NB4 (cell line): ENCODE data around the gene ENDOV.

ENCODE experiments used
- CTCF ChIP-seq: IDR thresholded peaks from one replicate; pipeline ENCODE4 v1.5.1; 2012; ENCODE audit warnings: low read depth, low read length
- MAX ChIP-seq: IDR thresholded peaks from 2 replicates; pipeline ENCODE4 v1.6.1; 2011; ENCODE audit warnings: low read depth, low read length
- MYC ChIP-seq: IDR thresholded peaks from 2 replicates; pipeline ENCODE4 v1.6.1; 2011; ENCODE audit warnings: low read depth, low read length
- POLR2A ChIP-seq: IDR thresholded peaks from 2 replicates; pipeline ENCODE4 v1.6.1; 2011; ENCODE audit warnings: mild to moderate bottlenecking; ENCODE audit not compliant: insufficient read length; ENCODE audit errors: extremely low read depth

DNA sequence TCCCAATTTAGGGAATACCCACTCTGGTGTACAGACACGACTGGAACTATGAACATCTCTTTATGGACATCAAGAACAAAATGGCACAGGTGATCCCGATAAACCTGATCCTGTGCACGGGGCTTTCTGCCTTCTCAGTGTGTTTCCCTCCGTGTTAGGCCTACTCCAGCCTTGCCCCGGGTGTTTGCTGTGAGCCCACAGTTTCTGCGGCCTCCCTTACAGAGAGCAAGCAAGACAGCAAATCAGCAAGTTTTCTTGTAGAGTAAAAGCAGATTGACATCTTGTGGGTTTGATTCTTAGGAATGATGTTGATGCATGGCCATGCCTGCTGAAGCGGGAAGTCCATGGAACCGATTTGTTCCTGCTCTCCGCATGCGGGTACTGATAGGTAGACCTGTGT, 26.4 kb upstream of the ENDOV start:
- TF ChIP-seq CTCF = no peak
- no peak for TF ChIP-seq POLR2A
- TF ChIP-seq MAX = no peak
- no peak for TF ChIP-seq MYC
